PC-3 (cell line): ENCODE measurements around the gene PPP2R3B.

ENCODE experiments used
- EZH2 ChIP-seq: fragments of 300-600 bp; sonication (generic); IDR thresholded peaks from one replicate; pipeline ENCODE4 v1.6.1; 2017; ENCODE audit warnings: antibody characterized with exemption, mild to moderate bottlenecking, low read length; ENCODE audit not compliant: unreplicated experiment
- EZH2phosphoT487 ChIP-seq: fragments of 300-600 bp; sonication (generic); IDR thresholded peaks from 2 replicates; pipeline ENCODE4 v1.6.1; 2018; ENCODE audit warnings: mild to moderate bottlenecking, antibody characterized with exemption, low read length, borderline replicate concordance
- TF ChIP-seq, protein P1 (sequence below): fragments of 300-600 bp; sonication (generic); conservative IDR thresholded peaks from 2 replicates; pipeline ENCODE4 v1.5.1; 2017; ENCODE audit warnings: antibody characterized with exemption, low read depth, mild to moderate bottlenecking, low read length

DNA sequence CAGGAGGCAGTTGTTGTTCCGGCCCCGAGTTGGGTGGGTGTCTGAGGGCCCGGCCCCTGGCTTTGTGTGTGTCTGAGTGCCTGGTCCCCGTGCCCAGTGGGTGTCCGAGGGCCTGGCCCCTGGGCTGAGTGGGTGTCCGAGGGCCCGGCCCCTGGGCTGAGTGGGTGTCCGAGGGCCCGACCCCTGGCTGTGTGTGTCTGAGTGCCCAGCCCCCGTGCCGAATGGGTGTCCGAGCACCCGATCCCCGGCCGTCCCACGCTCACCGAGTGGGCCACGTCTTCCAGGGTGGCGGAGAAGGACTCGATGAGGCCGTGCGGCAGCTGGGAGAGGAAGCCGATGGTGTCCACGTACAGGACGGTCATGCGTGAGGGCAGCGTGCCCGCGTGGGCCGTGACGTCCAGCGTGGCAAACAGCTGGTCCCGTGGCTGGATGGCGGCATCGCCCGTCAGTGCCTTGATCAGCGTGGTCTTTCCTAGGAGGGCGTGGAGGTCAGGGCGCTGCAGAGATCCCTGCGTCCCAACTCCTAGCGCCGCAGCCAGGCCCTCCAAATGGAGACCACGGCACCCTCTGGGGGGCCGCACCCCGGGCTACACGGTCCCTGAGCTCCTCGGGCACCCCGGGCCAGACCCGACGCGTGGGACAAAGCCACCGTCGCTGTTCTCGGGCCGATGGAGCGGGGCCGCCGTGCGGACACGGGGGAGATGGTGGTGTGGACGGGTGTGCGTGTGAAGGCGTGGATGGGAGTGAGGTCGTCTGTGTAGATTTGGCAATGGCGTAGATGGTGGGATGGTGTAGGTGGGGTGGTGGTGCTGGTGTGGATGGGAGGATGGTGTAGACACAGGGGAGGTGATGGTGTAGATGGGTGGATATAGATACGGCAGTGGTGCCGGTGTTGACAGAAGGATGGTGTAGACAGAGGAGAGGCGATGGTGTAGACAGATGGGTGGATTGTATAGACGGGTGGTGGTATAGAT lies 75.3 kb downstream of the PPP2R3B start:
- TF ChIP-seq, protein P1, sequence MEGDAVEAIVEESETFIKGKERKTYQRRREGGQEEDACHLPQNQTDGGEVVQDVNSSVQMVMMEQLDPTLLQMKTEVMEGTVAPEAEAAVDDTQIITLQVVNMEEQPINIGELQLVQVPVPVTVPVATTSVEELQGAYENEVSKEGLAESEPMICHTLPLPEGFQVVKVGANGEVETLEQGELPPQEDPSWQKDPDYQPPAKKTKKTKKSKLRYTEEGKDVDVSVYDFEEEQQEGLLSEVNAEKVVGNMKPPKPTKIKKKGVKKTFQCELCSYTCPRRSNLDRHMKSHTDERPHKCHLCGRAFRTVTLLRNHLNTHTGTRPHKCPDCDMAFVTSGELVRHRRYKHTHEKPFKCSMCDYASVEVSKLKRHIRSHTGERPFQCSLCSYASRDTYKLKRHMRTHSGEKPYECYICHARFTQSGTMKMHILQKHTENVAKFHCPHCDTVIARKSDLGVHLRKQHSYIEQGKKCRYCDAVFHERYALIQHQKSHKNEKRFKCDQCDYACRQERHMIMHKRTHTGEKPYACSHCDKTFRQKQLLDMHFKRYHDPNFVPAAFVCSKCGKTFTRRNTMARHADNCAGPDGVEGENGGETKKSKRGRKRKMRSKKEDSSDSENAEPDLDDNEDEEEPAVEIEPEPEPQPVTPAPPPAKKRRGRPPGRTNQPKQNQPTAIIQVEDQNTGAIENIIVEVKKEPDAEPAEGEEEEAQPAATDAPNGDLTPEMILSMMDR: no peak
- TF ChIP-seq EZH2phosphoT487: no peak
- no peak for TF ChIP-seq EZH2
